ENCODE data around the gene DSCAML1. TPM values are rescaled to one million over a fixed set of nuclear protein-coding genes. Genes with fewer than 3 reads are reported as not detected.

DSCAML1 gene
- total RNA-seq, 1 experiment from 2014 or later, result 0.90 TPM

DNA sequence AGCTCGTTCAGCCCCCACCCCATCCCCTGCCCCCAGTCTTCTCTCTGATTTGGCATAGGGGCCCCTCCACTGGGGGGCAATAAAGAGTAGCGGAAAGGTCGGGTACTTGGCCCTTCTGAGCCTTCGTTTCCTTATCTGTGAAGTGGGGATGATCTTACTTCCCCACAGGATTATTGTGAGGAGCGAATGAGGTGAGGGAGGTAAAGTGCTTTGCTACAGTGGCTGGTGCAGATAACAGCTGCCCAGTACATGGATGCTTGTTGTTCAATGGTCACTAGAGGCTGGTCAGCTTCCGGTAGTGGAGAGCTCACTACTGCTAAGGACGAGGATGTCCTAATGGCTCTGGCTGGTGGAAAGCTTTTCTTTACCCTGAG, 368.2 kb downstream of the DSCAML1 start (continued):
- TF ChIP-seq, protein P1, sequence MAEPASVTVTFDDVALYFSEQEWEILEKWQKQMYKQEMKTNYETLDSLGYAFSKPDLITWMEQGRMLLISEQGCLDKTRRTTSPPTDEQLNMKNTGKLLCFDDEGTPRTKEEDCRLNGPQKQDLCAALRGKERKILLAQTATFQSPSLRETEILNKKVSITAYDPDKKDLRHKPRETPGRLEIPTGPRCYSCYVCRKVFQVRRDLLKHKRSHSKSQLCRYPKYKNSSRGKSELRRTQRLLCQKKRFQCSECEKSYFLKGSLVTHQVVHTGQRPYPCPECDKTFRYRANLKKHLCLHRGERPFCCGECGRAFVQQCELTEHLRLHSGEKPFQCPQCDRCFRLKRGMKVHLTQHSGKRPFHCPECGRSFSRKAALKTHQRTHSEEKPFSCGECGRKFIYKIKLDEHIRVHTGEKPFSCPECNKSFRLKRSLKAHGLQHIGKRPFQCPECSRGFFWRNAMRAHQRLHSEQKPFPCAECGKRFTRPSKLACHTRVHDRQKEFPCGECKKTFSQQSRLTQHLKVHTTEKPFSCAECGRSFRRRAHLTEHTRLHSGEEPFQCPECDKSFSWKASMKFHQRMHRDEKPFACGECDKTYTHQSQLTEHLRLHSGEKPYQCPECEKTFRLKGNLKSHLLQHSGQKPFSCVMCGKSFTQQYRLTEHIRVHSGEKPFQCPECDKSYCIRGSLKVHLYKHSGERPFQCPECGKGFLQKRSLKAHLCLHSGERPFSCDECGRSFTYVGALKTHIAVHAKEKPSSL (CRISPR knock-in tag; conservative IDR thresholded peaks at IDR 0.05), result no peak
- TF ChIP-seq NFATC4 (CRISPR knock-in tag; IDR thresholded peaks at IDR 0.05) (no peak), ZNF232 (CRISPR knock-in tag; IDR thresholded peaks at IDR 0.05) (no peak), ATF3 (CRISPR knock-in tag; conservative IDR thresholded peaks at IDR 0.05) (no peak), GTF2I (CRISPR knock-in tag; conservative IDR thresholded peaks at IDR 0.05) (no peak), CREM (CRISPR knock-in tag; IDR thresholded peaks at IDR 0.05) (no peak), PRRX2 (CRISPR knock-in tag; IDR thresholded peaks at IDR 0.05) (no peak), IRF2 (CRISPR knock-in tag; IDR thresholded peaks at IDR 0.05; ENCODE audit: borderline replicate concordance, low read depth) (no peak)
- TF ChIP-seq, protein P2, sequence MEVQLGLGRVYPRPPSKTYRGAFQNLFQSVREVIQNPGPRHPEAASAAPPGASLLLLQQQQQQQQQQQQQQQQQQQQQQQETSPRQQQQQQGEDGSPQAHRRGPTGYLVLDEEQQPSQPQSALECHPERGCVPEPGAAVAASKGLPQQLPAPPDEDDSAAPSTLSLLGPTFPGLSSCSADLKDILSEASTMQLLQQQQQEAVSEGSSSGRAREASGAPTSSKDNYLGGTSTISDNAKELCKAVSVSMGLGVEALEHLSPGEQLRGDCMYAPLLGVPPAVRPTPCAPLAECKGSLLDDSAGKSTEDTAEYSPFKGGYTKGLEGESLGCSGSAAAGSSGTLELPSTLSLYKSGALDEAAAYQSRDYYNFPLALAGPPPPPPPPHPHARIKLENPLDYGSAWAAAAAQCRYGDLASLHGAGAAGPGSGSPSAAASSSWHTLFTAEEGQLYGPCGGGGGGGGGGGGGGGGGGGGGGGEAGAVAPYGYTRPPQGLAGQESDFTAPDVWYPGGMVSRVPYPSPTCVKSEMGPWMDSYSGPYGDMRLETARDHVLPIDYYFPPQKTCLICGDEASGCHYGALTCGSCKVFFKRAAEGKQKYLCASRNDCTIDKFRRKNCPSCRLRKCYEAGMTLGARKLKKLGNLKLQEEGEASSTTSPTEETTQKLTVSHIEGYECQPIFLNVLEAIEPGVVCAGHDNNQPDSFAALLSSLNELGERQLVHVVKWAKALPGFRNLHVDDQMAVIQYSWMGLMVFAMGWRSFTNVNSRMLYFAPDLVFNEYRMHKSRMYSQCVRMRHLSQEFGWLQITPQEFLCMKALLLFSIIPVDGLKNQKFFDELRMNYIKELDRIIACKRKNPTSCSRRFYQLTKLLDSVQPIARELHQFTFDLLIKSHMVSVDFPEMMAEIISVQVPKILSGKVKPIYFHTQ (CRISPR knock-in tag; IDR thresholded peaks at IDR 0.05), result no peak

- H3K27ac Mint-ChIP-seq, result no peak overlapping the region
- DNase-seq (ENCODE audit: low spot score), result no peak
- CTCF ChIA-PET, result interaction anchor here (0.6 to 6.0 kb wide), 10 partner anchors 8 to 391 kb away, joined by 3 to 122 read pairs (median 6); no protein-coding TSS in a partner anchor
- no peaks in the 10 kb centered on the region for H3K36me3 Mint-ChIP-seq
- H3K27me3 Mint-ChIP-seq (ENCODE audit: low read depth), result 0 out of 2 replicates have a peak, but pooled peaks cover 3% of the 10 kb centered on the region
- ATAC-seq, result no peak
- POLR2A ChIA-PET, result no interaction called here
- no peaks in the 10 kb centered on the region for H3K9me3 Mint-ChIP-seq
- H3K4me1 Mint-ChIP-seq, result peaks cover 20% of the 10 kb centered on the region
- H3K4me3 Mint-ChIP-seq, result no peak overlapping the region
- TF ChIP-seq ZNF671 (CRISPR knock-in tag; IDR thresholded peaks at IDR 0.05), result no peak
- TF ChIP-seq GRHL2 (CRISPR knock-in tag; IDR thresholded peaks at IDR 0.05; ENCODE audit: insufficient replicate concordance, severe bottlenecking), result no peak
- TF ChIP-seq, protein P2 (CRISPR knock-in tag; IDR thresholded peaks at IDR 0.05), result no peak
- no peak for TF ChIP-seq HMGA2 (CRISPR knock-in tag; IDR thresholded peaks at IDR 0.05)
- TF ChIP-seq, protein P3, sequence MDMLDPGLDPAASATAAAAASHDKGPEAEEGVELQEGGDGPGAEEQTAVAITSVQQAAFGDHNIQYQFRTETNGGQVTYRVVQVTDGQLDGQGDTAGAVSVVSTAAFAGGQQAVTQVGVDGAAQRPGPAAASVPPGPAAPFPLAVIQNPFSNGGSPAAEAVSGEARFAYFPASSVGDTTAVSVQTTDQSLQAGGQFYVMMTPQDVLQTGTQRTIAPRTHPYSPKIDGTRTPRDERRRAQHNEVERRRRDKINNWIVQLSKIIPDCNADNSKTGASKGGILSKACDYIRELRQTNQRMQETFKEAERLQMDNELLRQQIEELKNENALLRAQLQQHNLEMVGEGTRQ (CRISPR knock-in tag; IDR thresholded peaks at IDR 0.05), result no peak
- no peak for TF ChIP-seq ATF1 (CRISPR knock-in tag; IDR thresholded peaks at IDR 0.05)
- no peak for TF ChIP-seq JAZF1 (CRISPR knock-in tag; IDR thresholded peaks at IDR 0.05)
- no peak for TF ChIP-seq FOXP4 (CRISPR knock-in tag; IDR thresholded peaks at IDR 0.05)
- no peak for TF ChIP-seq MYBL2 (CRISPR knock-in tag; IDR thresholded peaks at IDR 0.05)
- TF ChIP-seq NR1H2 (CRISPR knock-in tag; IDR thresholded peaks at IDR 0.05), result no peak
- no peak for TF ChIP-seq ESRRA (CRISPR knock-in tag; IDR thresholded peaks at IDR 0.05; ENCODE audit: borderline replicate concordance)
- TF ChIP-seq MLX (CRISPR knock-in tag; IDR thresholded peaks at IDR 0.05), result no peak
- TF ChIP-seq ZSCAN18 (CRISPR knock-in tag; IDR thresholded peaks at IDR 0.05), result no peak
- TF ChIP-seq CREM (CRISPR knock-in tag; IDR thresholded peaks at IDR 0.05), result no peak
- TF ChIP-seq ZBTB21 (CRISPR knock-in tag; IDR thresholded peaks at IDR 0.05; ENCODE audit: borderline replicate concordance), result no peak
- no peak for TF ChIP-seq NFE2L1 (CRISPR knock-in tag; IDR thresholded peaks at IDR 0.05)
Observed at GRCh38 chr11:117428186-117428855, 368.7 kb downstream of the DSCAML1 start.
